HG02588 (cell line): ENCODE measurements around the gene LINC00237.

ENCODE experiments used
- ATAC-seq: cut with Tn5 transposase; IDR thresholded peaks from one replicate; pipeline ENCODE4 v1.9.1; 2021; ENCODE audit warnings: mild to moderate bottlenecking, moderate library complexity; ENCODE audit not compliant: unreplicated experiment

Gene LINC00237

DNA sequence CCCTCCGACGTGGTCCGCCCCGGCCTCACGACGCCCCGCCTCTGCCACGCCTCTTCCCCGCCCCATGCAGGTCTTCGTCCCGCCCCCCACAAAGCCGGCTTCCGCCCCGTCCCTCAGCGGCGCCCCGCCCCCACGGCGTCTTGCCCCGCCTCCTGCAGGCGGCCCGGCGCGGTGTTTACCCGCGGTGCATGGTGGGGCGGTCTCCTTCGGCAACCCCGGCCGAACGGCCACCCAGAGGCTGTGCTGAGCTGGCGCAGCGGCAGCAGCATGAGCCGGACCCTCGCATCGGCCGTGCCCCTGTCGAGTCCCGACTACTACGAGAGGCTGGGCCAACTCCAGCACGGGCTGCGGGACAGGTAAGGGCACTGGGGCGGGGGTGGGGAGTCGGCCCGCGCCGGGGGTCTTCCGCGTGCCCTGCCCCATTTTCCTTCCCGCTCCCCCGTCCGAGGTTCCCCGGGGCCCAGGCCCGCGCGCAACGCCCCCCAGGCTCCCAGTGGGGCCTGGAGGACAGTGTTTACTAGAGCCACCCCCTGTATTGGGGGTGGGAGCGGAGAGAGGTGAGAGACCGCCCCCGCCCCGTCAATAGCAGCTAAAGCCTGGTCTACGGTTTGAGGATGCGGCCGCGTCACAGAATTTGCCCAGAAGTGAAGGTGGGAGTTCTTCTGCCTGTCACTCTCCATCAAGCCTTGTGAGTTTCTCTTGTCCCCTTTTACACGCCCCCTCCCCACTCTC, 19.9 kb upstream of the LINC00237 start, which contains the start of gene KIZ:
Gene KIZ, plus strand, starts transcription at position 234 of the 732 bp plus-strand sequence. Its CDS starts 34 bp downstream, at position 268.
- ATAC-seq = peak; percentile 98

DNA sequence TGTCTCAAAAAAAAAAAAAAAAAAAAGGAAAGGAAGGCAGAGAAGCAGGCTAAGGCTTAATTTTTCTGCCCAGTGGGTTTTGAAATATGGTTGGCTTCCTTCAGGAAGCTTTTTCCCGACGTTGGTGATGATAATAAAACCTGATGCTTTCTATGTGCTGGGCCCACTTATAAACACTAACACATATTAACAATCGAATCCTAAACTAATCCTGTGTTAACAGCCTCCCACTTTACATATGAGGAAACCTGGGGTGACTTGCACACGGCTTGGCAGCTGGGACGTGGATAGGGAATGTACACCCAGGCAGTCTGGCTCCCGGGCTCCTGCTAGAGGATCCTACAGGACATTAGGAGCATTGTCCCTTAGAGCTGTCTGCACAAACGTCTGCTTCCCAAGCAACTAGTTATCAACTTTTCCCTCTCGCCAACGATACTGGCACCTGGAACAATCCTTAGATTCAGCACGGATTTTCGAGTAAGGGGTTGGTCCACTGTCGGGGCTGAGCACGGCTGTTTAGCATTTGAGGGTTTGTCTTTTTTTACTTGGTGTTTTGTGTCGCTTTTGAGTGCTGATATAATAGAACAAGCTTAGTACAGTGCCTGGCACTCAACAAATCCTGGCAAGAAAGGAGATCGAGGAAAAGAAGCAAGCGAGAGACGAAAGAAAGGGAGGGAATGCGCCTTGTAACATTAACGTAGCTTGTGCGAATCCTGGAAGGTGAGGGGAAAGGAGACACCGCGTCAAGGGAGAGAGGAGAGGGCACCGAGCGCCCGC, 19.1 kb upstream of the LINC00237 start:
- ATAC-seq = peak; percentile 18

DNA sequence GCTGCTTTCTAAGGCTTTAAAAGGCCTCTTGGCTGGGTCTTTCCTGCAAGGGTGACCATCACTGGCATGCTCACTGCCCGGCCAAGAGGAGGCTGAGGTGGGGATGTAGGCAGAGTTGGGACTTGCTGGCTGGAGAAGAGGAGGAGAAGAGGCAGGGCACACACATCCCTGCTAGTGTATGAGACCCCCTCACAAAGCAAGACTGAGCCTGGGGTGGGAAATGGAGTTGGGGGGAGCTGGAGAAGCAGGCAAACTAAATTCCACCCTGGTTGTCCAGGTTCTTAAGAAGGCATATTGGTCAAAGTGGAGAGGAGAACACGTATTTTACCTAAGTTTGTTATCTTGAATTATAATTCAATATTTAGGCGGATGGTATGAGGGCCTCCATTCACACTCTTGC, 18.0 kb upstream of the LINC00237 start:
- no peak for ATAC-seq

DNA sequence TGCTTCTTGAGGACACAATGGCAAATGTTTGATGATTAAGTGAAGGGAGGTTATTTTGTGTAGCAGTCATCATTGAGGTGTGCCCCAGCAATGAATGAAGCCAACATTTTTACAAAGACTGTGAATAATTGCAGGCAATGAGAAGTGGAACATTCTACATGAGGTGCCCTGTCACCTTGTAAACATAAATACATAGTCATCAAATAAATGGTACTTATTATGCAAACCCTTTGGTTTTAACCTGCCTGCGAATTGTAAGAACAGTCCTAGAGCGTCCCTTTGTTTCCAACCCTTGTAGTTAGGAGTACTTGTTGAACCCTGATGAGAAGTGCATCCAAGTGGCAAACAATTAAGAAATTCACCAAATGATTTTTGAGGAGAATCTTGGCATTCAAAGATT, 12.6 kb upstream of the LINC00237 start:
- ATAC-seq = no peak

DNA sequence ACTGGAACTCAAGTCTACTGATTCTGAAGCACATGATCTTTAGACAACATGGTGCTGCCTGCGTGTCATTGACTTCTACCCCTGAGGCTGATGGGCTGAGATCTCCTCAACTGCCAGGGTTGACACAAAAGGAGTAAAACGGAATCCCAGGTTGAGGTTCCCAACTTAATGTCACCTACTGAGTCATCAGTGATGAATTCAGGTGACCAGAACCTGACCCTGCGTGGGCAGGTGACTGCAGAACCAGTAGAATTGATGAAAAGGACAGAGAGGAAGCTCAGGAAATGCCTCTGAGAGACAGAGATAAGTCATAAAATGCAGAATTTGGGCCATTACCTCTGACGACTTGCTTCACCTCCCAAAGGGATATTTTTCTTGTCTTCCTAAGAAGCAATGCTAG, 12.0 kb upstream of the LINC00237 start:
- no peak for ATAC-seq

DNA sequence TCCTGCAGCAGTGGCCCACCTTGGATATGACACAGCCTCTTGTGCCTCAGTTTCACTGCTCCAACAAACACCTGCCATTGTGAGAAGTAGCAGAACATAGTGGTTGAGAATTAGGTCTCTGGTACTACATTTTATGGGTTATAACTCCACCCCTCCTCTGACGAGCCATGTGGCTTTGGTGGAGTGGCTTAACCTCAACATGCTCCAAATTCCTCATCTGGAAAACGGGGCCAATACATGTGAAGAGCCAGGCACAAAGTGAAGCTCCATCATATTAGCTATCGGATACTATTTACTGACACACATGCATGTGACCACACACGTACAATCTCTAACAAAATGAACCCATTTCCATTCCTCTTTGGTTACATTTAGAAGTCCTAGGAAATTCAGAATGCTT, 11.4 kb upstream of the LINC00237 start:
- ATAC-seq = no peak

DNA sequence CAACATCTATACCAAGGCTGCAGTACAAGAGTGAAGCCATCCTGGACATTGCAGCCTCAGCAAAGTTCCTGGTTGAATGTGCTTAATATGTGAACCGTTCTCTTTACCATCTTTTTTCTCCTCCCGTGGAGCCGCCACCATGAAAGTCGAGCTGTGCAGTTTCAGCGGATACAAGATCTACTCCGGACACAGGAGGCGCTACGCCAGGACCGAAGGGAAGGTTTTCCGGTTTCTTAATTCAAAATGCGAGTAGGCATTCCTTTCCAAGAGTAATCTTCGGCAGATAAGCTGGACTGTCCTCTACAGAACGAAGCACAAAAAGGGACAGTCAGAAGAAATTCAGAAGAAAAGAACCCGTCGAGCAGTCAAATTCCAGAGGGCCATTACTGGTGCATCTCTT, 8.4 kb upstream of the LINC00237 start:
- no peak for ATAC-seq

DNA sequence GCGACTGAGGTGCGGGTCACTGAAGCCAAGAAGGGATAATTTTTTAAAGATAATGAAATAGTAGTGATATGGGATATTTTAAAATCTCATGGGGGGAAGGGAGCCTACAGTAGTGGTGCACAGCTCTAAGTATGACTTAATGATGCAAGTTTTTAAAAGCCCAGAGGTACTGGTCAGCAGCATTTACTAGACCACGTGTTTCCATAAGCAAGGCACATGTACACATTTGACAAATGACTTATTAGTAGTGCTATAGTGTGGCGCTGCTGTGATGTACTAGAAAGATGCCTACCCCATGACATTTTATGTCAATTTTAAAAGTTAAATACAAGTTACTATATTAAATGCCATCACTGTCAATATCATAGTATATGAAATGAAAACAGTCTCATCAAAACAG, 7.5 kb upstream of the LINC00237 start:
- ATAC-seq = no peak

DNA sequence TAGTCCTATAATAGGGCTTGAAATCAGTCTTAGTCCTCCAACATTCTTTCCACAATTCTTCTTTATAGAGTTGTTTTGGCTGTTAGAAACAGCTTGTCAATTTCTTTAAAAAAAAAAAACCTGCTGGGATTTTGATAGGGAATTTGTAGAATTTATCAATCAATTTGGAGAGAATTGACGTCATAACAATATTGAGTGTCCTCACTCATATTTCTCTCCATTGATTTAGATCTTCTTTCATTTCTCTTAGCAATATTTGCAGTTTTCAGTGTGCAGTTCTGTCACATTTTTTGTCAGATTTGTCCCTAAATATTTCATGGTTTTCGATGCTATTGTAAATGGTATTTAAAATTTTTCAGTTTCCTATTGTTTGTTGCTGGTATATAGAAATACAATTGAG, 5.3 kb upstream of the LINC00237 start:
- no peak for ATAC-seq

DNA sequence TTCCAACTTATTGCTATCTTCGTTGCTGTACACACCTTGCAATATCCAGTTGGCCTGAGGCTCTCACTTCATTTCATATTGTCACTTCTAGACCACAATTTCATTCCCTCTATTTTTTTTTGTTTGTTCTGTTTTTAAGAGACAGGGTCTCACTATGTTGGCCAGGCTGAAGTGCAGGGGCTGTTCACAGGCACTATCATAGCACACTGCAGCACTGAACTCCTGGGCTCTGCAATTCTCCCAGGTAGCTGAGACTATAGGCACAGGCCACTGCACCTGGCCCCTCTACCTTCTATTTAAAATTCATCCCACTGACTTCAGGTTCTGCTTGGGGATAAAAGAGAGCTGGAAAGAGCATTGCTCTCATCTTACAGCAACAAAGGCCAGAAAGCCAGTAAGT, 4.7 kb upstream of the LINC00237 start:
- no peak for ATAC-seq

DNA sequence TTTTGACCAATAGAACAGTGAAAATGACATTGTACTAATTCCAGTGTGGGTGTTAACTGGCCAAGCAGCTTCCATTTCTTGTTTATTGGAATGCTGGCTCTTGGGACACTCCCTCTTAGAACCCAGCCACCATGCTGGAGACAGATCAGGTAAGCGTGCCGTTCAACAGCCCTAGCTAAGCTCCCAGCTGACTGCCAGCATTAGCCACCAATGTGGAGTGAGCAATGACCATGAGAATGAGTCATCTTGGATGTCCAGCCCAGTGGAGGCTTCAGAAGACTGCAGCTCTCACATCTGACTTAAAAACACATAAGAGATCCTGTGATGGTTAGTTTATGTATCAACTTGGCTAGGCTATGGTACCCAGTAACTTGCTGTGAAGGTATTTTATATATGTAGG, 3.0 kb upstream of the LINC00237 start:
- no peak for ATAC-seq

DNA sequence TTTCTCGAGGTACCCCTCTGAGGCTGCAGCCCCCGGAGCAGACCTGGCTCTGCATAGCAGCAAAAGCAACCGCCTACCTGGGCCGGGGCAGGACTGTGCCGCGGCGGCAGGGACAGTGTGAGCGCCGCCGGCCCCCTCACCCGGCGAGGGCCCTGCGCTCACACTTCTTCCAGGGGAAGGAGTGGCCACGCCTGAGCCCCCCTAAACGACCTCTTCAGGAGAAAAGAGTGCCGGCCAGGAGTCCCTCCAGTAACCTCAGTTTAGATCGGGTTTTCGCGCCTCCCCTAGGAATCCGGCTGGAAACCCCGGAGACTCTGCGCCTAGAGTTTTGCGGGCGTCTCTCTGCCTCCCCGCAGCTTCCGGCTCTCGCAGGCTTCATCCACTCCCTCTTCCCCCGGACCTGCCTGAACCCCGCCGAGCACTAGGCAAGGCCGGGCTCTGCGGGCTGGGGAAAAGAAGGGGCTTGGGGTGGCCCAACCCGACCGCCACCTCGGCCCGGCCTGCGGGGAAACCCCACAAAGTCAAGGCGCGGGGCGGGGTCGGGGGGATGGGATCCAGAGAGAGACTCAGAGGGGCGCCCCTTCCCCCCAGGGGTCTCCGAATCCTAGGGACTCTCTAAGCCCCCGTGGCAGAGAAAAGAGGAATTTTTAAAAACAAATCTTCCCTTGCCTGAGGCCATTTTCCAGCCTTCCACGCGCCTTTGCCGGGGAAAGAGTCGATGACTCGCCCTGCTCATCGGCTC, 558 bp downstream of the LINC00237 start:
- ATAC-seq = no peak

DNA sequence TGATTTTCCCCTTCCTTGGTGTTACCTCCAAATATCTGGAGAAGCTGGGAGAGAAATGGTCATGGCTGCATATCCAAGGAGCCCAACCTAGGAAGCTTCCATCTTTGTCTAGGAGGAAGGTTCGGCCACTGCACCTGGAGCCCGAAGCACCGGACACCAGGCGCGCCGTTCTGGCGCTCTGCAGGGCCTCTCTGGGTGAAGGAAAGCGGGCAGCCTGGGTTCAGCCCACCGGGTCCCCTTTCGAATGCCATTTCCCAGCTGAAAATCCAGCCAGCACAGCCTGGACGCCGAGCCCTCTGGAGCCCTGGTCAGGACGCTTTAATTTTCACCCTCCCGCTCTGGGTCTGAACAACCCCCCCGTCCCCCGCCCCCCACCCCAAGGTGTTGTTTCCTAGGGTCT, 1.2 kb downstream of the LINC00237 start:
- ATAC-seq = no peak

DNA sequence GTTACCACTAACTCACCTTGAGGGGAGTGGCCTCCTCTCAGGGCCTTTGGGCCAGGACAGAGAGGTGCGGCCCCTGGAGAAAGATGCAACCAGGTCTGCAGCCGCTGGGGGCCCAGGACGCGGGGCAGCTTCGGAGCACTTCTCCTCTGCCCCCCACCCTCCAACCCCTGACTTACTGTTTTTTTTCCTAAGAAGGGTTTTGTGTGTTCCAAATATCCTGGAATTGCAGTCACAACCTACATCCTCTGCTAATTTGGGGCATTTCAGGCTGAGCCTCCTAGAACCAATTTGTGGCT, 1.7 kb downstream of the LINC00237 start:
- ATAC-seq = no peak

DNA sequence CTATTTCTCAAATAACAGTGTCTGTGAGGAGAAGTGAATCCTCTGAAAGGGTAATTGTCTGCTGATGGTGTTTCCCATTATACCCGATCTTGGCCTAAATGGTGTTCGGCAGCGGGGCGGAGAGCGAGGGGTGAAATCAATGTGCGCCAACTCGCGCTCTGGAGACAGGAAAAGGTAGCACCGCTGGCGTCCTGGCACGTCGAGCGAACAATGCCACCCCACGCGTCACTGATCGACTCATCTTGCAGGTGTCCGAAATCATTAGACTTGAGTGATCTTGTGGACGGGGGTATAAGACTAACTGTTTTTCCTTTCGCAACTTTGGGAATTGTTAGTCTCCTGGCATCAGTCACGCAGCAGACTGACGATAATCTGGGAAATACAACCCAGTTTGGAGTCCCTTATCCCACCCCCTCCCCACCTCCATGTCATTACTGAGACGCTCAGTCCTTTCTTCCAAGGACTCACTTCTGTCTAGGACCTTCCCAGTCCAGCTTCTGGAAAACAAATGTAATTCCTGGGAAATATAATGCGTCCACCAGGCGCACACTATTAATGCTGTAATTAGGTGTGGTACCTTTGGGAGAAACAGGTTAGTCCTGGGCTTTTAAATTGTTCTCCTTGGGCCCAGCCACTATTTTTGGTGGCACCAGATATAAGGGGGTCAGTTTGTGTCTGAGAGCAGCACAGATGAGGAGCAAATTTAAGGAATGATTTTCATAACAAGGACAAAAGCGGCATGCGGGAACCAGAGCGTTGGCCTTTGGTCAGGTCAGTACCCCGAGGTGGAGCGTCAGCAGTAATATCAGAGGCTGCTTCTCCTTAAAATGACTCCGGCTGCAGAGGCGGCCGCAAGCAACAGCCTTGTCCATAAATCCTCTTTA, 2.3 kb downstream of the LINC00237 start:
- ATAC-seq = no peak

DNA sequence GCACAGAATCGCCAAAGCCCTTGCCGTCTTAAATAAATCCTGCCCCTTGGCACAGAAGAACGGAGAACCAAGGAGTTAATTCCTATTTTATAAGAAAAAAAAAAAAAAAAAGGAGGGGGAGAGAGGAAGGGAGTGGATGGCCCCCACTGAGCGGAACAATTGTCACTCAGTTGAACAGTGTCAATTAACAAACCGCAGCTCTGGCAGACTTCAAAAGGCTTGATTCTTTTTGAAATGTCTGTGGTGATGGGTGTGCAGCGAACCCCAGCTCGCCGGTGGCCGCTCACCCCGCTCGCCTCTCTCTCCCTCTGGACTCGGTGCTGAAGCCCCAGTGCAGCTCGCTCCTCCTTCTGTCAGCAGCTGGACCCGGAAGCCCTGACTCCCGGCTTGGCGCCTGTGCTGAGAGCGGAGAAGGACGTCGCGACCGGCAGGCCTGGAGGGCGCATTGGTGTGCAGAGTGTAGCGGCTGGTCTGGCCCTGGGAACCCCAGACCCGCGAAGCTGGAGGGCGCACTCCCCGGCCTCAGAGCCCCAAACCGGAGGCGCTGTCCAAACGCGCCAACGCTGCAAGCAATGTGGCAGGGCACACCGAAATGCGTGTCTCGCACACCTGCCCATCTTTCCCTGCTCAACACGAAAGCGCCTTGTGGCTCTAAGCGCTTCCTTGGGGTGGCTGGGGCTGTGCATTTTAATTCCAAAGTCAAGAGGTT, 3.4 kb downstream of the LINC00237 start:
- no peak for ATAC-seq

DNA sequence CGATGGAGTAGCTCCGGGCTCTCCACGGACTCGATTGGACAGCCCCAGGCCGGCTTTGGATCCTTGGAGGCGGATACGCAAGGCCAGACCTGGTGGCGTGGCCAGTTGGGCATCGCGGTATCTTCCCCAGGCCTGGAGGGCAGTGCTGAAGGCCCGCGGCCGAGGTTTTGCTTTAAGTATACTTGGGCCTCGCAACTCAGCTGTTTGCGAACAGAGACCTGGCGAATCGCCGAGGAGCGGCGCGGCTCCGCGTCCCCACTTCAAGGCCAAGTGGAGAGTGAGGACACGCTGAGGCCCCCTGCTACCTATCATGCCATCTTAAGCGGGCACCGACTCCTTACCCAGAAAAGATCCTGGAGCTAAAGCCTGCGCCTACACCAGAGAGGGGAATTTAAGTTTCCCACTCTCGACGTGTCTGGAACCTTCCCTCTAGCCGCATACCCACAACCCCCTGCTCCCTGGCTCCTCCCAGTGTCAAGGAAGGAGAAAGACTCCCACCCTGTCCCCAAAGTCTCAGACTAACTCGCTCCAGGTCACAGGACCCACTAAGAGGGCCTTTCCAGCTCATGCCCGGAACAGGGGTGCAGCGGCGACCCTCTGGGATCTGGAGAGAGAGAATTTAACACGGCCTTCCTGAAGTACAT, 4.1 kb downstream of the LINC00237 start:
- ATAC-seq = no peak

DNA sequence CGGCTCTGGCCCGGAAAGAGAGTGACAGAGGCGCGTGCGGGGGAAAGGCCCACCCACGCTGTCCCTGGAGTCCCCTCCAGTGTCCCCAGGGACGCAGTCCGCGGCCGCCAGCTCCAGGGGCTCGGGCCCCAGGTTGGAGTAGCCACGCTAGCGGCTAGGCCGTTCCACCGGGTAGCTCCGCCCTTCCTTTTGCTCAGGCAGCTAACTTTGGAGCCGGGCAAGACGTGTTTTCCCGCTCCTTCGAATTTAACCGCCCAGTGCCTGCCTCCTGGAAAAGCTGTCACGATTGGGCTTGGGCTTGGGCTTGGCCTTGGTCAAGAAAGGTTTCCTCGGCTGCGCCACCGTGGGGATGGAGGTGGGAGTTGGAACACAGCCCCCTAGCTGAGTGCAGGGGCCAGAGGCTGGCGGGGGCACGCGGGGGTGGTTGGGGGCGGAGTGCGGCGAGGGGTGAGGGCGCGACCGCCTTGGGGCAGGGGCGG, 4.7 kb downstream of the LINC00237 start:
- ATAC-seq = no peak

DNA sequence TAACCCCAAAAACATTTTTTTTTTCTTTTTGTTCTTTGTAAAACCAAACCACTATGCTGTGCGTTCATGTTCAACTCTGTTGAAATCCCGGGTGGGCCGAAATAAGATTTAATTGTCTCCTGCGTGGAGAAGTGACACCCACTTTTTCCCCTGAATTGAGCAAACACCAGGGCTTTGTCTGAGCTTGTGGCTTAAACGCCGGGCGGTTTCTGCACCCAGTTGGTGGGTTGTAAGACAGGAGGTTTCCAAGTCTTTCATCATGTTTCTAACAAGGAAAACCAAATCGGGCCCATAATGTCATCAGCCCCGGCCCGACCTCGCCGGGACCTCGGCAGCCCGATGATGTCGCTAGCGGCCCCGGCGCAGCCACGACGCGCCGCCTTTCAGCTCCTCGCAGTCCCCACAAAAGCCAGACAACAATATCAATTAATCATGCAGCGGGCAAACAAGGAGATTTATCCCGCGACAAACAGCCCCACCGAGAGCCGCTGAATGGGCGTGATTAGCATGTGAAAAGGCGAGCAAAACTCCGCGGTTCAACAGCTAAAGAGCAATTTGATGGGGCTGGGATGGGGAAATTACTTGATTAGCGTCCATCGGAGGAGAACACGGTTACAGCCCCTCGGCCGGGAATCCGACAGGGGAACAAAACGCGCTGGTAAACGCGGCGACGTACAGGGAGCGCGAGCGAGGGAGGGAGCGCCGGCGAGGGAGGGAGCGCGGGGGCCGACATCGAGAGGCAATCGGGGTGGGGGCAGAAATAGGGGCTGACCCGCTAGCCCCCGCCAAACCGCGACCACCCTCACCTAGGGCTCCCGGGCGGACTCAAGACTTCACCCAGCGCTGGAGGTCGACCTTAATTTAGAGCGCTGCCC, 5.3 kb downstream of the LINC00237 start:
- no peak for ATAC-seq
